Stimulated activated CD4-positive, alpha-beta T cell treated with anti-CD3 and anti-CD28 coated beads, Interleukin-1b, Interleukin-23, amount 100 ng/mL, for 1 hour (primary cell): Measurements from ENCODE around the gene CLEC17A.
A peak's percentile ranks its signal among the peaks of the same experiment; 100 is the strongest.
"Not testable (repeated sequence)": the region's sequence is repeated elsewhere in the genome, so short reads cannot be mapped to it uniquely, and the experiment has no call there.

Experiments used
- DNase-seq, 2 donors: peaks; one replicate each; pipeline ENCODE4 v3.0.0-alpha.2; 2020; ENCODE audit warnings: low read depth in 2 of 2

The CLEC17A gene

DNA sequence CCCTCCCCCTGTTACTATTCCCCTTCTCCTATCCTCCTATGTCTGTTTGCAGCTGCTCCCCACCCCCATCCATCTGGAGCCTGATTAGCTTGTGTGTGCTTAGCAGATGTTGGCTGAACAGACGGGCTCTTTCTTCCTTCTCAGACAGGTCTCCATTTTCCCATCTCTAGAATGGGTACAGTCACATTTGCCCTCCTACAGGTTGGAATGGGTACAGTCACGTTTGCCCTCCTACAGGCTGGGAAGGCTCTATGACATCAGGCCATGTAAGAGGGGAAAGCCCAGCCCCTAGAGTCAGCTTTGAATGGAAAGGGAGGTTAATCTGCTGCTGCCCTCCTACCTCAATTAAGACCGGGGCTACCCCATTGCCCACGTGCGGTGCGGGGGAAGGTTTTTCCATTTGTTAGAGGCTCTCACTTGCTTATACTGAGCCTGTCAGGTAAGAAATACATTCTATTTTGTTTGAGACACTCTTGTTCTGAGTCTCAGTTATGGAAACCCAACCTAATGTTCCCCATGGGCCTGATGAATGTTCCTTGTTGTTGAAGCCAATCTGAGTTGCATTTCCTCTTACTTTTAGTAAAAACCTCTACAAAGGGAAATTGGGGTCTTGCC lies 2.2 kb upstream of the CLEC17A start:
- DNase-seq, result peak in 1 of 2 donors; percentile 34

DNA sequence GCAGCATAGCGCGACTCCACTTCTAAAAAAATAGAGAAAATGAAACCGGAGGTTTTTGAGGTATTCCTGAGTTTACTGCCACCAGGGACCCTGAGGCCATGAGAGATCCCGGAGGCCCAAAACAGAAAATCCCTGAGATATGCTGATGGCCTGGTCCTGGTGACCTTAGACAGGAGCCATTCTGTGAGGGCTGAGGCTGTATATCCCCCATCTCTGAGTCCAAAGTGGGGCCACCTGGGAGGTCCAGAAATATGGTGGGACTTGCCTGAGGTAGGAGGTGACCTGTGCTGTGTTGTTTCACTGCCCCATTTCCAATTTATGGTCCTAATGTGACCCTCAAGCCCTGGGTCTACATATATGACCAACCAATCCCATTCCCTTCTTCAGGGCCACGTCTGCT lies 1.5 kb downstream of the CLEC17A start:
- not testable (repeated sequence) for DNase-seq

DNA sequence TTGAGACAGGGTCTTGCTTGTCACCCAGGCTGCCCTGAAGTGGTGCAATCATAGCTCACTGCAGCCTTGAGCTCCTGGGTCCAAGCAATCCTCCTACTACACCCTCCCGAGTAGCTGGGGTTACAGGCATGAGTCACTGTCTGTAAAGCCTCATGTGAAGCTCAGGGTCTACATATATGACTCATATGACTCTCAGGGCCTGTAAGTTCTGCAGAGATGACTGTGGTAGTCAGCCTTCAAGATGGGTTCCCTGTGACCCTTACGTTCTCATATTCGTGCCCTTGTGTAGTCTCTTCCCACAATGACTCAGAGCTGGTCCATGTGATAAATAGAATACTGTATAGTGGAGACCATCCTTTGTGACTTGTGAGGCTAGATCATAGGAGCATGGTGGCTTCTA lies 2.3 kb downstream of the CLEC17A start:
- peak in 1 of 2 donors; percentile 15 for DNase-seq

DNA sequence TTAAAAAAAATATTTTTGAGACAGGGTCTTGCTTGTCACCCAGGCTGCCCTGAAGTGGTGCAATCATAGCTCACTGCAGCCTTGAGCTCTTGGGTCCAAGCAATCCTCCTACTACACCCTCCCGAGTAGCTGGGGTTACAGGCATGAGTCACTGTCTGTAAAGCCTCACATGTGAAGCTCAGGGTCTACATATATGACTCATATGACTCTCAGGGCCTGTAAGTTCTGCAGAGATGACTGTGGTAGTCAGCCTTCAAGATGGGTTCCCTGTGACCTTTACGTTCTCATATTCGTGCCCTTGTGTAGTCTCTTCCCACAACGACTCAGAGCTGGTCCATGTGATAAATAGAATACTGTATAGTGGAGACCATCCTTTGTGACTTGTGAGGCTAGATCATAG lies 6.5 kb downstream of the CLEC17A start:
- DNase-seq, result not testable (repeated sequence)

DNA sequence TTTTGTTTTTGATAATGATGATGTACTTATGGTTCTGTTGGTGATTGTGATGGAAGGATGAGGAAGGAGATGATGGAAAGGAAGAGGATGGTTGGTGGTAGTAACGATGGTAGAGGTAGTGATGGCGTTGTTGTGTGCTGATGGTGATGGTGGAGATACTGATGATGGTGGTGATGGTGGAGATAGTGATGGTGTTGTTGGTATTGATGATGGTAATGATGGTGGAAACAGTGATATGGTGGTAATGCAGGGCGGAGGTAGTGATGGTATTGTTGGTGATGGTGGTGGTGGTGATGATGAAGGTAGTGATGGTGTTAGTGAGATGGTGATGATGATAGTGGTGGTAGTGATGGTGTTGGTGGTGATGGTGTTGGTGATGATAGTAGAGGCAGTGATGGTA lies 12.7 kb downstream of the CLEC17A start:
- no peak for DNase-seq

DNA sequence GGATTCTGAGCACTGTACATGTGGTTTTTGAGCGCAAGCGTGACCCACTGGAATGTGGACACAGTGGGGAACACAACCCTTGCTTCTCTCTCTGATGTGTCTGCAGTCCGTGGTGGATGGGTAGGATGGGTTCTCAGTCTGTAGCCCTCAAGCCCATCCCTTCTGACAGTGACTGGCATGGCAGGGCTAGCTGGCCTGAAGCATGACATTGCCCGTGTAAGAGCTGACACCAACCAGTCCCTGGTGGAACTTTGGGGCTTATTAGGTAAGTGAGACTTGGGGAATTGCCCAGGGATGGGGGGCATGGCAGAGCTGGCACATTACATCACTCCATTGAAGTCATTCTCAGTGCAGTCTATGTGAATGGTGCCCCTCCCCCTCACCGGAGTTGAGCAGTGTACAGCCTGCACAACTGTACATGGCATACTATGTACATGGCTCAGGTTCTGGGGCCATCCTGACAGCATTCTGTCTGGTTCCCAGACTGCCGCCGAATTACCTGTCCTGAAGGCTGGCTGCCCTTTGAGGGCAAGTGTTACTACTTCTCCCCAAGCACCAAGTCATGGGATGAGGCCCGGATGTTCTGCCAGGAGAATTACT lies 16.8 kb downstream of the CLEC17A start:
- DNase-seq, result no peak

DNA sequence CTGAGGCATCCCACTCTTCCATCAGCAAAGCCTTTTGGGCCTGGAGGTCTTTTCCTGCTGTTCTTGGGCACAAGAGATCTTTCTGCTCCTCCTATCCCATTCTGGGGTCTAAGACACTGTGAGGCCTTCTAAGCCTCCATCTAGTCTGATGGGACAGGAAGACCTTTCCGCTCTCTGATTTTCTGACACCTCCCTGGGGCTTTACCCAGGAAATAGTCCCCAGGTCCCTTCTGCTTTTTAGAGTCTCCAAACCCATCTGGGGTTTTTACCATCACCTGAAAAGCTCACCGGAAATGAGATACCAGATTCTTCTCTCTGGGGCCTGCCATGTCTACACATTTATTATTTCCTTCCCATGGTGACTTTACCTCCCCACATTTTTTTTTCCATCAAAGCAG lies 21.1 kb downstream of the CLEC17A start:
- no peak for DNase-seq

DNA sequence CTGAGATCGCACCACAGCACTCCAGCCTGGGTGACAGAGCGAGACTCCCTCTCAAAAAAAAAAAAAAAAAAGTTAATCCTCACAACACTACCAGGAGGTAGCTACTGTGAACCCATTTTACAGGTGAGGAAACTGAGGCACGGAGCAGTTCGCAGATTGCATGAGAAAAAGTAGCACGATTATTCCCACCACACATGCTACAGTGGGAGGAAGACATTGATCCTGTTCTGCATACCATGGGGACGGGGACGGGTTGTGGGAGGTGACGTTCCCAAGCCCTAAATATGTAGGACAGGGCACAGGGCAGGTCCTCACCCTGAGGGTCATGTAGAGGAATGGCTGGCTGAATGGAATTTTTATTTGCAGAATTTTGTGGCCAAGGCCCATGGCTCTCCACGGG lies 23.7 kb downstream of the CLEC17A start:
- no peak for DNase-seq

DNA sequence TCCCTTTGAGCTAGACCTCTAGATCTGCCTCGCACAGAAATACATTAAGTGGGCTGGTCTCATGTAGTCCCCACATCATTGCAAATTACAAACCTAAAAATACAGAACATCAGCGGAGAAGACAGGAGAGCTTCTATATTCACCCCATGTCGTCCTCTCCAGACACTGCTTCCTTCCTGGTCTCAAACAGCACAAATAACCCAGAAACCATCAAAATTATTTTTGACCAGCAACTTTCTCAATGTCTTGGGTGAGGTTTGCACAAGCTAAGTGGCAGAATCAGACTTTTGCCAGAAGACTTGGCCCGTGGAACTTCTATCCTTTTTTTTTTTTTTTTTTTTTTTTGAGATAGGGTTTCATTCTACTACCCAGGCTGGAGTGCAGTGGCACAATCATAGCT lies 28.2 kb downstream of the CLEC17A start:
- no peak for DNase-seq

DNA sequence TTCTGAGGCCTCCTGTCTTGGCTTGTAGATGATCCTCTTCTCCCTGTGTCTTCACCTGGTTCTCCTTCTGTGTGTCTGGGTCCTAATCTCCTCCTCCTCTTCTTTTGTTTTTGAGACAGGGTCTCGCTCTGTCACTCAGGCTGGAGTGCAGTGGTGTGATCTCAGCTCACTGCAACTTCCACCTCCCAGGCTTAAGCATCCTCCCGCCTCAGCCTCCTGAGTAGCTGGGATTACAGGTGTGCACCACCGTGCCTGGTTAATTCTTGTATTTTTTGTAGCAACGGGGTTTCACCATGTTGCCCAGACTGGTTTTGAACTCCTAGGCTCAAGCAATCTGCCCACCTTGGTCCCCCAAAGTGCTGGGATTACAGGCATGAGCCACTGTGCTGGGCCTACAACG lies 29.4 kb downstream of the CLEC17A start:
- not testable (repeated sequence) for DNase-seq

DNA sequence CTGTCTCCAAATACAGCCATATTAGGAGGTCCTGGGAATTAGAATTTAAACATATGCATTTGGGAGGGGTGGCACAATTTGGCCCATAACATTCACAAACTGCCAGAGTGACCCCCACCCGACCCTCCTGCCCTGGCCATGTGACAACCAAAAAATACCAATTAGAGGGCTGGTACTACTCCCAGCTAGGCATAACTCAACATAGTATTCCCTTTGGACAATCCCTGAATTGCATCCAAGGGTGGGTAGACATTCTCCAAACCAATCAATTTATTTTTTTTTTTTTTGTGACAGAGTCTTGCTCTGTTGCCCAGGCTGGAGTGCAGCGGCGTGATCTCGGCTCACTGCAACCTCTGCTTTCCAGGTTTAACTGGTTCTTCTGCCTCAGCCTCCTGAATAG lies 29.8 kb downstream of the CLEC17A start:
- DNase-seq, result no peak

DNA sequence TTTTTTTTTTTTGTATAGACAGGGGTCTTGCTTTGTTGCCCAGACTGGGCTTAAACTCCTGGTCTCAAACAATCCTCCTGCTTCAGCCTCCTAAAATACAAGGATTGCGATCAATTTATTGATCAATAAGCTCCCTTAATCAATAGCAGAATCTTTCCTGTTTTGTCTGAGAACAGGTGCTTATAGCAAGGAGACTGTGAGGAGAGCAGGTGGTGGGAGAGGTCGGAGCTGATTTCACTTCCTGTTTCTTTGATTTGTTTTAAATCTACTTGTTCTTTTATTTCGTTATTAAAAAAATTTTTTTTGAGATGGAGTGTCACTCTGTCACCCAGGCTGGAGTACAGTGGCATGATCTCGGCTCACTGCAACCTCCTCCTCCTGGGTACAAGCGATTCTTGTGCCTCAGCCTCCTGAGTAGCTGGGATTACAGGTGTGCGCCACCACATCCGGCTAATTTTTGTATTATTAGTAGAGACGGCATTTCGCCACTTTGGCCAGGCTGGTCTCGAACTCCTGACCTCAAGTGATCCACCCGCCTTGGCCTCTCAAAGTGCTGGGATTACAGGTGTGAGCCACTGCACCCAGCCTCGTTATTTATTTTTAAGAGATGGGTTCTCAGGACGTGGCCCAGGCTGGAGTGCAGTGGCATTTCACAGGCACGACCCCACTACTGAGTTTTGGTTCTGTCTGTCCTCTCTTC lies 30.7 kb downstream of the CLEC17A start:
- not testable (repeated sequence) for DNase-seq

DNA sequence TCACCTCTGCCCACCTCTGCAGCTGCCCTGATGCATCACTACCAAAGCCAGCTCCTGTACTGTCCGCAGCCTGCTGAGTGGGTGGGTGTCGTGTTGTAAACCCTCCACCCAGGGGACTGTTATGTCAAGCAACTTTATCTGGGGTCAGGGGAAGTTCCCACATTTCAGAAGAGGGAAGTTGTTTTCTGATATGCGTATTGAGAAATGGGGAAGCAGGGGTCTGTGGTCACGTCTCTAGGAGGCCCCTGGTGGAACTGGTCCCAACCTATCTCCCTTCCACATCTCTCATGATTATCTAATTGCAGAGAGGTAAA lies 31.2 kb downstream of the CLEC17A start:
- no peak for DNase-seq

DNA sequence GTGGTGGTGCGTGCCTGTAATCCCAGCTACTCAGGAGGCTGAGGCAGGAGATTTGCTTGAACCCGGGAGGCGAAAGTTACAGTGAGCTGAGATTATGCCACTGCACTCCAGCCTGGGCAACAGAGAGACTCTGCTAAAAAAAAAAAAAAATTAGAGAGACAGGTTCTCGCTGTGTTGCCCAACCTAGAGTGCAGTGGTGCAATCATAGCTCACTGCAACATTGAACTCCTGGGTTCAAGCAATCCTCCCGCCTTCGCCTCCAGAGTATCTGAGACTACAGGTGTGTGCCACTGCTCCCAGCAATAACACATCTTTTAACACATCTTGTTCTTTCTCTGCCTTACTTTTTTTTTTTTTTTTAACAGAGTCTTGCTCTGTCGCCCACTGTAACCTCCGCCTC lies 32.7 kb downstream of the CLEC17A start:
- no peak for DNase-seq

DNA sequence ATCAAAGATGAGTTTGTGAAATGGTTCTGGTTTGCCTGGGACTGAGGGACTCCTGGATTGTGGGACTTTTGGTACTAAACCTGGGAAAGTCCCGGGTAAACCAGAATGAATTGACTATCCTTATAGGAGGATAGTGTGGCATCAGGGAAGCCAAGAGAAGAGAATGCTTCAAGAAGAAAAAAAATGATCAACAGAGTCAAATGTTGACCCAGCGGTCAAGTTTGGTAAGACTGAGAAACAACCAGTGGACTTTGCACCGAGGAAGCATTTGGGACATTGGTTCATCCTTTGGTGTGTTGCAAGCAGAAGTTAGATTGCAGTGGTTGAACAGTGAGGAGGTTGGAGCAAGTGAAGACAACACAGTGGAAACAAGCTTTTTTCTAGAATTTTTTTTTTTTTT lies 33.5 kb downstream of the CLEC17A start:
- no peak for DNase-seq

DNA sequence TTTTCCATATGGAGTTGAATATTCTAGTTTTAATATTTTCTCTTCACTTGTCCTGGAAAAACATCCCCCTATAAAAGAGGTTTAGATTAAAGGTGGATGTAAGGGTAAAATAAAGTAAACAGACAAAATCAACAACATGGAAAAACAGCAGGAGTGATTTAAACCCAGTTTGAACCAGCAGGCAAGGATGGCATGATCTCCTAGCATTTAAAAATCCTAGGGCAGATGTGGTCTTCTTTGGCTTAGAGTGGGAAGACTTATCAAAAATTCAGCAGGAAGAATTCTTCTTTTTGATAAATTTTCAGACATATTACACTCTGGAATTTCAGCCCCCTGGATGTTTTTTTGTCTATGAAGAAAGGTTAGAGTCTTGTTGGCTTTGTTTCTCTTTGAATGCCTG lies 36.5 kb downstream of the CLEC17A start:
- no peak for DNase-seq

DNA sequence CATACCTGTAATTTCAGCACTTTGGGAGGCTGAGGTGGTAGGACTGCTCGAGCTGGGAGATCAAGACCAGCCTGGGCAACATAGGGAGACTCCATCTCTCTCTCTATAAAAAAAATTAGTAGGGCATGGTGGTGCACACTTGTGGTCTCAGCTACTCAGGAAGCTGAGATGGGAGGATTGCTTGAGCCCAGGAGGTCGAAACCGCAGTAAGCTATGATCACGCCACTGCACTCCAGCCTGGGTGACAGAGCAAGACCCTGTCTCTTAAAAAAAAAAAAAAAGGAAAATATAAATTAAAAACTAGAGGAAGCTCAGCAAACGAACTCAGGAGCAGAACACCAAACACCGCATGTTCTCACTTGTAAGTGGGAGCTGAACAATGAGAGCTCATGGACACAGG lies 41.6 kb downstream of the CLEC17A start:
- DNase-seq, result not testable (repeated sequence)

DNA sequence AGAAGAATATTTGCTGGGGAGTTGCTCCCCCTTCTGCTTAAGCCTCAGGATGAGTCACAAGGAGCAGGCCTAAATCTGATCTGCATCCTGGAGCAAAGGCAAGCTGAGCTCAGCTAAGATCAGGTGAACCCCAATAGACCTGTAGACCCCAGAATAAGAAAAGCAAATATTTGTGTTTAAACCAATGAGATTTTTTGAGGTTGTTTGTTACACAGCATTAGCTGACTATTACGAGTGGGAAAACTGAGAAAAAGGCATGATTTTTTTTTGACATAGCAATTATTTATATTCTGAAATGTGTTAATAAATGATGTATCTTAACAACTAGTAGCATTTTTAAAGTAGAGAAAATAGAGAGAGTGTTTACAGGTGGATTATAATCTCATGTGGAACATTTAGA lies 46.7 kb downstream of the CLEC17A start:
- DNase-seq, result no peak

DNA sequence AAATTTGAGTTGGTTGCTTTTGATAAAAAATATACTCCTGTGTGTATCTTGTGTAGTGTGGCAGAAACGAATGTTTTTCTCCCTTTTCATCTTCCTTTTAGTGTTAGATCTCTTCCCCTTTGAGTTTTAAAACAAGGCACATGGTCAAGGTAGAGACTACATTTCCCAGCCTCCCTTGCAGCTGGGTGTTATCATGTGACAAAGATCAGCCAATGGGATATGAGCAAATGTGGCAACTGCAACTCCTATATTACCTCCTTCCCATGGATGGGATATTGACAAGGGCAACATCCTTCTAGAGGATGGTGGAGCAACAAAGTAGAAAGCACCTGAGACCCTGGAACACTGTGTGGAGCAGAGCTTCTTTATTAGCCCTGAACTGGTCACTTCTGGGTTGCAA lies 49.4 kb downstream of the CLEC17A start:
- no peak for DNase-seq

DNA sequence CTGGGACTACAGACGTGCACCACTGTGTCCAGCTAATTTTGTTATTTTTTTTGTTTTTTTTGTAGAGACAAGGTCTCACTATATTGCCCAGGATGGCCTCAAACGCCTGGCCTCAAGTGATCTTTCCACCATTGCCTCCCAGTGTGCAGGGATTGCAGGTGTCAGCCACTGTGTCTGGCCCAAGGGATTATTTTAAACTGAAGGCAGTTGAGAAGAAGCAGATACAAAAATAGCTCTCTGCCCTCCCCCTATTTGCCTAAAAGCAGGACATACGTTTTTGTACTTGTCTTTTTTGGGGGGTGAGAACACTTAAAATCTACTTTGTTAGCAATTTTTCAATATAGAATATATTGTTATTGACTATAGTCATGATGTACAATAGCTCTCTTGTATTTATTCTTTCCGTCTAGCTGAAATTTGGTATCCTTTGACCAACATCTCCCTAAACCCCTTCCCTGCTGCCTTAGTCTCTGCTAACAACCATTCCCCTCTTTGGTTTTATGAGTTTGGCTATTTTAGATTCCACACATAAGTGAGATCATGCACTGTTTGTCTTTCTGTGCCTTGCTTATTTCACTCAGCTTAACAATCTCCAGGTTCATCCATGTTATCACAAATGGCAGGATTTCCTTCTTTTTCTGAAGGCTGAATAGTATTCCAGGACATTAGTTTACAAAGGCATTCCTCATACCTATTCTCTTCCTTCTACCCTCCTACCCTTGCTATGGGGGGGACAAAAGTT lies 56.8 kb downstream of the CLEC17A start:
- no peak for DNase-seq

DNA sequence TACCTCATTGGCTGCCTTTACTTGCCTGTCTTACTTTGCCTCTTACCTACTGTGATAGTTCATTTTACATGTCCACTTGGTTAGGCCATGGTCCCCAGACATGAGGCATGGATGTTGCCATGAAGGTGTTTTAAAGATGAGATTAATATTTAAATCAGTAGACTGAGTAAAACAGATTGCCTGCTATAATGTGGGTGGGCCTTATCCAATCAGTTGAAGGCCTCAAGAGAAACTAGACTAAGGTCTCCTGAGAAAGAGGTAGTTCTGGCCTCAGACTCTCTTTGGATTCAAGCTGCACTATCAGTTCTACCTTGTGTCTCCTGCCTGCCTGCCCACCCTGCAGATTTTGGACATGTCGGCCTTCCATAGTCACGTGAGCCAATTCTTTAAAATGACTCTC lies 65.6 kb downstream of the CLEC17A start:
- no peak for DNase-seq

DNA sequence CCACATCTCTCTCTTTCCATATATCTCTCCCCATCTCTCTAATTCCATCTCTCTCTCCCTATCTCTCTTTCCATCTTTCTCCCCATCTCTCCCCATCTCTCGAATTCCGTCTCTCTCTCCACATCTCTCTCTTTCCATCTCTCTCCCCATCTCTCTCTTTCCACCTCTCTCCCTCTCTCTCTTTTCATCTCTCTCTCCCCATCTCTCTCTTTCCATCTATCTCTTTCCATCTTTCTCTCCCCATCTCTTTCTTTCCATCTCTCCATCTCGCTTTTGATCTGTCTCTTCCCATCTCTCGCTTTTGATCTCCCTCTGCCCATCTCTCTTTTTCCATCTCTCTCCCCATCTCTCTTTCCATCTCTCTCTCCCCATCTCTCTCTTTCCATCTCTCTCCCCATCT lies 66.1 kb downstream of the CLEC17A start:
- no peak for DNase-seq

DNA sequence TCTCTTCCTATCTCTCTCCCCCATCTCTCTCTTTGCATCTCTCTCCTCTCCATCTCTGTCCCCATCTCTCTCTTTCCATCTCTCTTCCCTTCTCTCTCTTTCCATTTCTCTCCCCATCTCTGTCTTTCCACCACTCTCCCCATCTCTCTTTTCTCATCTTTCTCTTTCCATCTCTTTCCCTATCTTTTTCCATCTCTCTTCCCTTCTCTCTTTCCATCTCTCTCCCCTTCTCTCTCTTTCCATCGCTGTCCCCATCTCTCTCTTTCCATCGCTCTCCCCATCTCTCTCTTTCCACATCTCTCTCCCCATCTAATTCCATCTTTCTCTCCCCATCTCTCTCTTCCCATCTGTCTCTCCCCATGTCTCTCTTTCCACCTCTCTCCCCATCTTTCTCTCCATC lies 67.3 kb downstream of the CLEC17A start:
- no peak for DNase-seq
